D721Med (cell line): Measurements from ENCODE around the gene KCNG3.

Experiments used
- DNase-seq: peaks from one replicate; pipeline ENCODE4 v3.0.0; 2011; ENCODE audit warnings: low spot score; ENCODE audit not compliant: insufficient read length
- FAIRE-seq: peaks from 2 replicates; lab custom pipeline; 2011; peaks lifted over from hg19 to GRCh38; lab: Jason Lieb, UNC
- TF ChIP-seq, protein P1 (sequence below): IDR thresholded peaks from 2 replicates; pipeline ENCODE4 v1.5.1; 2012; ENCODE audit warnings: mild to moderate bottlenecking, control low read depth; ENCODE audit not compliant: insufficient read depth; ENCODE audit errors: missing control alignments

The KCNG3 gene

DNA sequence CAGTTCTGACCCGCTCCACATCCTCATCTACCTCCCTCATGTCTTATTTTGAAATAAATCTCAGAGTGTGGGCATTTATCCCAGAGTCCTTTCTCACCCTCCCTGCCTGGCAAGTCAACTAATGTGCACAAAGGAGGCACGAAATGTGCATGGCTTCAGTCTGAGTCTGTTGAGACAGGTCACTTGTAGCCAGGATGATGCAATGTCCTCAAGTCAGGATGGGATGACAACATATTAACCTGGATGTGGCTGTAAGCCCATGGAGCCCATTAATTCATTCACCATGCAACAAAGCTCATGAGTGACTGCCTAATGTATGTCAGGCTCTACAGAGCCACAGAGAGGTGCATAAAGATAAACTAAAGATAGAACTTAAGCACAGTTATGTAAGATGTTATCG is 34.5 kb downstream of the KCNG3 start:
- DNase-seq (no peak), FAIRE-seq (no peak)
- TF ChIP-seq, protein P1, sequence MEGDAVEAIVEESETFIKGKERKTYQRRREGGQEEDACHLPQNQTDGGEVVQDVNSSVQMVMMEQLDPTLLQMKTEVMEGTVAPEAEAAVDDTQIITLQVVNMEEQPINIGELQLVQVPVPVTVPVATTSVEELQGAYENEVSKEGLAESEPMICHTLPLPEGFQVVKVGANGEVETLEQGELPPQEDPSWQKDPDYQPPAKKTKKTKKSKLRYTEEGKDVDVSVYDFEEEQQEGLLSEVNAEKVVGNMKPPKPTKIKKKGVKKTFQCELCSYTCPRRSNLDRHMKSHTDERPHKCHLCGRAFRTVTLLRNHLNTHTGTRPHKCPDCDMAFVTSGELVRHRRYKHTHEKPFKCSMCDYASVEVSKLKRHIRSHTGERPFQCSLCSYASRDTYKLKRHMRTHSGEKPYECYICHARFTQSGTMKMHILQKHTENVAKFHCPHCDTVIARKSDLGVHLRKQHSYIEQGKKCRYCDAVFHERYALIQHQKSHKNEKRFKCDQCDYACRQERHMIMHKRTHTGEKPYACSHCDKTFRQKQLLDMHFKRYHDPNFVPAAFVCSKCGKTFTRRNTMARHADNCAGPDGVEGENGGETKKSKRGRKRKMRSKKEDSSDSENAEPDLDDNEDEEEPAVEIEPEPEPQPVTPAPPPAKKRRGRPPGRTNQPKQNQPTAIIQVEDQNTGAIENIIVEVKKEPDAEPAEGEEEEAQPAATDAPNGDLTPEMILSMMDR, result no peak

GRCh38 chr2:42458396-42458795 is 35.4 kb downstream of the KCNG3 start:
- TF ChIP-seq, protein P1, result no peak

DNA sequence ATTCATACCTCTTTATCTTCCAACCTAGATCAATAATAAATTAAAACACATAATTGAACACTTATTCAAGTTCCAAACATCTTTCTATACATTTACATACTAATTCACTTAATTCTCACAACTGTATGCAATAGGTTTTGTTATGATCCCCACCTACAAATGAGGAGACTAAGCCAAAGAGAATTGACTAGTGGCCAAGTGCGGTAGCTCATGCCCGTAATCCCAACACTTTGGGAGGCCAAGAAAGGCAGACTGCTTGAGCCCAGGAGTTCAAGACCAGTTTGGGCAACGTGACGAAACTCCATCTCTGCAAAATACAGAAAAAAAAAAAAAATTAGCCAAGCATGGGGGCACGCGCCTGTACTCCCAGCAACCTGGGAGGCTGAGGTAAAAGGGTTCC is 36.8 kb downstream of the KCNG3 start:
- TF ChIP-seq, protein P1, result no peak
- DNase-seq, result no peak
- FAIRE-seq, result no peak

More at GRCh38 chr2:42458396-42458795, 35.4 kb downstream of the KCNG3 start:
- DNase-seq, result no peak
- no peak for FAIRE-seq

- TF ChIP-seq, protein P1, result no peak
- DNase-seq (no peak), FAIRE-seq (no peak)
Measured at GRCh38 chr2:42456126-42456839, 37.5 kb downstream of the KCNG3 start.

GRCh38 chr2:42452545-42452944 is 41.2 kb downstream of the KCNG3 start:
- DNase-seq (no peak), FAIRE-seq (no peak)
- TF ChIP-seq, protein P1, result no peak

GRCh38 chr2:42450136-42450535 is 43.6 kb downstream of the KCNG3 start:
- DNase-seq (no peak), FAIRE-seq (no peak)
- TF ChIP-seq, protein P1, result no peak
